Gastroesophageal sphincter (tissue), 3 donors: ENCODE data around the gene NOC2L.

Source experiments
- EP300 ChIP-seq: sonication (generic); formaldehyde crosslinking; IDR thresholded peaks from one replicate; pipeline ENCODE4 v1.6.1; 2017; ENCODE audit warnings: antibody characterized with exemption, mild to moderate bottlenecking
- POLR2A ChIP-seq, 2 donors: fragments of 450-650 bp; IDR thresholded peaks; one replicate each; pipeline ENCODE4 v1.6.1; 2017; ENCODE audit warnings: antibody characterized with exemption in 2 of 2, mild to moderate bottlenecking in 2 of 2, moderate library complexity in 1 of 2
- POLR2AphosphoS5 ChIP-seq: sonication (generic); formaldehyde crosslinking; IDR thresholded peaks from one replicate; pipeline ENCODE4 v1.6.1; 2017; ENCODE audit warnings: antibody characterized with exemption
- TF ChIP-seq, protein P1 (sequence below), 4 experiments: fragments of 200-600 bp in 2 of 4; fragments of 450-650 bp in 2 of 4; sonication (generic) in 1 of 4; IDR thresholded peaks; one replicate each; pipeline ENCODE4 v1.5.1; 2017 to 2019; ENCODE audit warnings: antibody characterized with exemption in 4 of 4, mild to moderate bottlenecking in 2 of 4, moderate library complexity in 2 of 4

DNA sequence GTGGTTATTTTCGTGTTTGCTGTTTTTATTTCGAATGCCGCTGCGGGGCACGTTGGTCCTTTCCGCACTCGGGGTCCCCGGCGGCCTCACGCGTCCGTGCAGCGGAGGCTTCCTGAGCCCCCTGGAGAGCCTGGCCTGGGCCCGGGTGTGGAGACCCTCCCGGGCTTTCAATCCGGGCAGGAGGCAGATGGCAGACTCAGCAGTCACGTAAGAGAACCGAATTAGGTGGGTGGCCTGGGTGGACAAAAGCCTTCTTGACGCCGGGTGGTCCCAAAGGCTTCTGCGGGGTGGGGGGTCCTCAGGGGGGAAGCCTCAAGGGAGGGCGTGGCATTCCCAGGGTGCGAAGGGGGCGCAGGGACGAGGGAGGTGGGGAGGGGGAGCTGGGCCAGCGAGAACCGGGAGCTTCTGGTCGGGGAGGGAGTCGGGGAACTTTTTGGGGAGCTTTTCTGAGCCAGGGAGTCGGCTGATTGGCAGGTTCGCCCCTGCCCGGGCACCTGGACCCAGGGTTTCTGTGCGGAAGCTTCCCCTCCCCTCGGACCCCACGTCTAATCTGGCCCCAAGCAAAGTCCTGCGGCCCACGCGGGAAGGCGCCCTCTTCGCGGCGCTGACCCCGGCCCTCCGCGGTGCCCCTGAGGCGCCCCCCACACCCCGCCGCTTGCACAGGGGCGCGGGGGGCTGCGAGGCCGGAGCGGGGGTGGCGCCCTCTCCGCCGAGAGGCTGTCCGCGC, 42.2 kb upstream of the NOC2L start:
- TF ChIP-seq, protein P1, sequence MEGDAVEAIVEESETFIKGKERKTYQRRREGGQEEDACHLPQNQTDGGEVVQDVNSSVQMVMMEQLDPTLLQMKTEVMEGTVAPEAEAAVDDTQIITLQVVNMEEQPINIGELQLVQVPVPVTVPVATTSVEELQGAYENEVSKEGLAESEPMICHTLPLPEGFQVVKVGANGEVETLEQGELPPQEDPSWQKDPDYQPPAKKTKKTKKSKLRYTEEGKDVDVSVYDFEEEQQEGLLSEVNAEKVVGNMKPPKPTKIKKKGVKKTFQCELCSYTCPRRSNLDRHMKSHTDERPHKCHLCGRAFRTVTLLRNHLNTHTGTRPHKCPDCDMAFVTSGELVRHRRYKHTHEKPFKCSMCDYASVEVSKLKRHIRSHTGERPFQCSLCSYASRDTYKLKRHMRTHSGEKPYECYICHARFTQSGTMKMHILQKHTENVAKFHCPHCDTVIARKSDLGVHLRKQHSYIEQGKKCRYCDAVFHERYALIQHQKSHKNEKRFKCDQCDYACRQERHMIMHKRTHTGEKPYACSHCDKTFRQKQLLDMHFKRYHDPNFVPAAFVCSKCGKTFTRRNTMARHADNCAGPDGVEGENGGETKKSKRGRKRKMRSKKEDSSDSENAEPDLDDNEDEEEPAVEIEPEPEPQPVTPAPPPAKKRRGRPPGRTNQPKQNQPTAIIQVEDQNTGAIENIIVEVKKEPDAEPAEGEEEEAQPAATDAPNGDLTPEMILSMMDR (IDR thresholded peaks at IDR 0.05): no peak
- TF ChIP-seq POLR2A (IDR thresholded peaks at IDR 0.05): no peak
- TF ChIP-seq POLR2AphosphoS5: no peak
- no peak for TF ChIP-seq EP300
